Cardiac ventricle fibroblast (primary cell): ENCODE data around the gene ZSCAN2. TPM values are rescaled to one million over a fixed set of nuclear protein-coding genes. Genes with fewer than 3 reads are reported as not detected.

Experiments used
- total RNA-seq: library from RNA; depleted of rRNA; stranded (reverse); fragments of >200 nt; gene quantifications from 2 replicates; pipeline ENCODE4 v1.2.3, GENCODE V29; 2015

ZSCAN2 gene
- total RNA-seq = 4.4 and 8.3 TPM in 2 replicates

GRCh38 chr15:84600687-84601554 lies at the start of gene ZSCAN2:
Gene ZSCAN2, plus strand, starts transcription at chr15:84601009. Its CDS starts 2,919 bp downstream, at chr15:84603928.

GRCh38 chr15:84653910-84654688 lies 53.3 kb downstream of the ZSCAN2 start, which contains the start of gene WDR73:
Gene WDR73, minus strand, starts transcription at chr15:84654283. Its CDS starts 9 bp downstream, at chr15:84654274.

DNA sequence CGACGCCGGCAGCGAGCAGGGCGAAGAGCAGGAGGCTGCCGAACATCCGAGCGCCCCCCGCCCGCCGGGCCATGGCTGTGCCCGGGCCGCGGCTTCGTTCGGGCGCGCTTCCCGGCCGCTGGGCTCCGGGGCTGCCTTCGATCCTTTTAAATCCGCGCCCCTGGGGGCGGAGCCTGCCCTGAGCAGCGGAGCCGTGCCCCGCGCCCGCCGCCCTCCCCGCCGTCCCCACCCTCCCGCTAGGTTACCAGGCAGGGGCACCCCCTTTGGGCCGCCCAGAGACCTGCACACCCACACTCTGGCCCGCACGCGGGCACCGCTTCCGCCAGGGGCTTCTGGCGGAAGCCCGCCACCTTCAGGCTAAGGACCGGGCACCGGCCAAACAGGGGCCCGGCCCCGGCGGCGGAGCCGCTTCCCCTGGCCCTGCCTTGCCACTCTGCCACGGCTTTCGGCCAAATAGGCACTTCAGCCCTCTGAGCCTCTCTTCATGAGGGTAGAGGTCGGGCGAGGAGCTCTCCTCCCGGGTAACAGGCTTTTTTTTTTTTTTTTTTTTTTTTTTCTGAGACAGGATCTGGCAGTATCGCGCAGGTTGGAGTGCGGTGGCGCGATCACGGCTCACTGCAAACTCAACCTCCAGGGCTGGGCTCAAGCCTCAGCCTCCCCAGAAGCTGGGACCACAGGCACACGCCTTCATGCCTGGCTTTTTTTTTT lies 57.4 kb downstream of the ZSCAN2 start, which contains the start of gene NMB:
Gene NMB, minus strand, starts transcription at position 120 of the 708 bp plus-strand sequence. Its CDS starts 47 bp downstream, at position 73.

Other genes starting within 250 kb of the ZSCAN2 start
- 8.7 and 11.6 TPM in 2 replicates for gene WDR73, start 53.3 kb downstream of the ZSCAN2 start, total RNA-seq
- 5.9 and 10.1 TPM in 2 replicates for gene NMB, start 57.2 kb downstream of the ZSCAN2 start, total RNA-seq
- 145 and 161 TPM in 2 replicates for gene SEC11A, start 115.1 kb downstream of the ZSCAN2 start, total RNA-seq
- gene ZNF592, start 147.6 kb downstream of the ZSCAN2 start, total RNA-seq = 11.8 and 13.0 TPM in 2 replicates
- 0.39 and 0.81 TPM in 2 replicates for gene ALPK3, start 216.3 kb downstream of the ZSCAN2 start, total RNA-seq